Measurements from ENCODE around the gene BCL2L12. TPM values are rescaled to one million over a fixed set of nuclear protein-coding genes. Genes with fewer than 3 reads are reported as not detected.

BCL2L12 gene
- total RNA-seq, 1 donor from 2014 or later = 2.4 TPM

DNA sequence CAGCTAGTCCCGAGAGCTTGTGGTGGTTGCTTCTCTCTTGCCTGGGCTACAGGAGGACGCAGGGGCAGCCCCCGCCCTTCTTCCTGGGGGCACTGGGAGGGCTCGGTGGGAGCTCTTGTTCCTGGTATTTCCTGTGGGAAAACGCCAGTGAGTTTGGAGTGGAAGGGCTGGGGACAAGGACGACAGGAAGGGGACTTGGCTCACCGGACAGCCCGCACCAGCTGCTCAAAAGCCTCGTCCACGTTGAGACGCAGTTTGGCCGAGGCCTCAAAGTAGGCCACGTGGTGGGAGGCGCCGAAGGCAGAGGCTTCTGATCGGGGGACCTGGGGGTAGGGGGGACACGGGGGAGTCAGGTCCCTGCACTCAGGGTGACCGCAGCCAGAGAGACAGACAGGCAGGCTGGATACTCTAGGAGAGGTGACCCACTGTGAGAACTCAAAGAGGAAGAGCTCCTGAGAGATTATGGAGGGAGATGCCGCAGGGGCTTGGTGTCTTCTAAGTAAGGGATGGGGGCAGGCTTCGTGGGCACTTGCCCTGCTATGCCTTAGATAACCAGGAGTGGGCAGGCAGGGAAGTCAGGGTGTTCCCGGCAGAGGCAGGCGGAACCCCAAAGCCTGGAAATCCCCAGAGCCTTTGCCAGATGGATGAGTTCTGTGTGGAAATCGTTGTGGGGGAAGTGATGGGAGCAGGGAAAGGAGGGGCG, 30.1 kb upstream of the BCL2L12 start:
- no peak for FAIRE-seq
- TF ChIP-seq, protein P1, sequence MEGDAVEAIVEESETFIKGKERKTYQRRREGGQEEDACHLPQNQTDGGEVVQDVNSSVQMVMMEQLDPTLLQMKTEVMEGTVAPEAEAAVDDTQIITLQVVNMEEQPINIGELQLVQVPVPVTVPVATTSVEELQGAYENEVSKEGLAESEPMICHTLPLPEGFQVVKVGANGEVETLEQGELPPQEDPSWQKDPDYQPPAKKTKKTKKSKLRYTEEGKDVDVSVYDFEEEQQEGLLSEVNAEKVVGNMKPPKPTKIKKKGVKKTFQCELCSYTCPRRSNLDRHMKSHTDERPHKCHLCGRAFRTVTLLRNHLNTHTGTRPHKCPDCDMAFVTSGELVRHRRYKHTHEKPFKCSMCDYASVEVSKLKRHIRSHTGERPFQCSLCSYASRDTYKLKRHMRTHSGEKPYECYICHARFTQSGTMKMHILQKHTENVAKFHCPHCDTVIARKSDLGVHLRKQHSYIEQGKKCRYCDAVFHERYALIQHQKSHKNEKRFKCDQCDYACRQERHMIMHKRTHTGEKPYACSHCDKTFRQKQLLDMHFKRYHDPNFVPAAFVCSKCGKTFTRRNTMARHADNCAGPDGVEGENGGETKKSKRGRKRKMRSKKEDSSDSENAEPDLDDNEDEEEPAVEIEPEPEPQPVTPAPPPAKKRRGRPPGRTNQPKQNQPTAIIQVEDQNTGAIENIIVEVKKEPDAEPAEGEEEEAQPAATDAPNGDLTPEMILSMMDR (IDR thresholded peaks at IDR 0.05; ENCODE audit: insufficient read depth, low read length, severe bottlenecking) = no peak
- DNase-seq (ENCODE audit: low read depth) = no peak
- peaks cover 8% of the 10 kb centered on the region for H3K36me3 ChIP-seq (ENCODE audit: control insufficient read depth, insufficient read depth, low read length)
- H3K27me3 ChIP-seq (ENCODE audit: control insufficient read depth, insufficient read depth, low read length) = no peaks in the 10 kb centered on the region
- no peak overlapping the region for H3K4me3 ChIP-seq (ENCODE audit: low read depth, low read length)

DNA sequence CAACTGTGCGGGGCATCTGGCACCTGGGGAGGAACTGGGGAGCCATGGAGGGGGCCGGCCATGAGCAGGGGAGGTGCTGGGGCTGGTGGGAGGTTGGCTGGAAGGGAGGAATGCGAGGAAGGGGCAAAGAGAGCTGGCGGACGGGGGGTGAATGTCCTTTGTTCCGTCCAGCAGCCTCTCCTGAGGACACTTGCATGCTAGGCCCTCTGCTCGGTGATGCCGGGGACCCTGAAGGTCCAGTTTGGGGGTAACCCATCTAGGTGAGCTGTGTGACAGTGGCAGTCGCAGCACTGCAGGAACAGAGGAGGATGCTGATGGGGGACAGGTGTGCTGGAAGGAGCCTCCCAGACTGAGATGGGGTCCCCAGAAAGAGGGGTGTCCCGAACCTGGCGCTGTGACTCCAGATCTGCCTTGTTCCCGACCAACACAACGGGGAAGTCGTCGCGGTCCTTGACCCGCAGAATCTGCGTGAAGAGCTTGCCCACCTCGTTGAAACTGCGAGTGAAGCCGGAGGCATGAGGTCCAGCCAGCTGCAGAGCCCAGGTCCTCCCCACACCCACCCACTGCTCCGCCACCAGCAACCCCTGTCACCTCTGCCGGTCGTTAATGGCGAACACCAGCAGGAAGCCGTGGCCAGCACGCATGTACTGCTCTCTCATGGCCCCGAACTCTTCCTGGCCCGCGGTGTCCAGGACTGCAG, 29.4 kb upstream of the BCL2L12 start:
- TF ChIP-seq, protein P1 (IDR thresholded peaks at IDR 0.05; ENCODE audit: insufficient read depth, low read length, severe bottlenecking) = no peak
- Histone ChIP-seq H3K27me3 (ENCODE audit: control insufficient read depth, insufficient read depth, low read length) (no peaks in the 10 kb centered on the region), H3K36me3 (ENCODE audit: control insufficient read depth, insufficient read depth, low read length) (peaks cover 8% of the 10 kb centered on the region), H3K4me3 (ENCODE audit: low read depth, low read length) (no peak overlapping the region)
- DNase-seq (ENCODE audit: low read depth) = no peak
- no peak for FAIRE-seq

DNA sequence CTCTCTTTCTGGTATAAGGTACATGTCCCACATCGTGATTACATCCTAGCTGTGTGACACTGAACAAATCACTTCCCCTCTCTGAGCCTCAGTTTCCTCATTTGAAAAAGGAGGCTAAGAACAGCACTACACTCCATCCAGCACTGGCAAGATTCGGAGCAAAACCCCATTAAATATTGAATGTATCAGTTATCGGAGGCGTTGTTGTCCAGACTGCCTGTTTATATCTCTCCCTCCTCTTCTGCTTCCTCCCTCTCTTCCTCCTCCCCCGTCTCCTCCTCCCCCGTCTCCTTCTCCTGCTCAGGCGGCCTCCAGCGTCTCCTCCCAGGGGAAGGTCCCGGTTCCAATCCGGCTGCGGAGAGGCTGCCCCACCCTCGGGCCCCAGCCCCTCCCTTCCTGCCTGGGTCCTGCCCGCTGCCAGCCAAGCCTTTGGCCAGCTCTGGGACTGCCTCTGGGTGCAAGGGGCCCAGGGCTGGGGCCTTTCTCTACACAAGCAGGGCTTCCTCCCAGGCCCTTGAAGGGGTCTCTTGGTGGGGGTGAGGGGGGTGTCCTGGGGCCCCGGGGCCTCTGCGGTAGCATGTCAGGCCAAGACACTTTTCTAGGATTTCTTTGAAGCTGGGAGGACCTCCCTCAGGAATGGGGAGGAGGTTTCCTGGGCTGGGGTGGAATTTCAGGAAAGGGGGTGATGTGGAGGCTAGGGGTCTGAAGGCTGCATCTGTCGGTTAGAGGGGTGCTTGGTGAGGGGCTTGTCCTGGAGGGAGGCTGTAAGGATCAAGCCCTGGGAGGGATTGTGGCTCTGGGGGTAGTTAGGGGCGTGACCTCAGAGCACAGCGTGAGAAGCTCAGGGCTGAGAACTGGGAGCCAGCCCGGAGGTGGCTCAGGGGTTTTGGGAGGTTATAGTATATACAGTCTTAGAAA, 27.7 kb upstream of the BCL2L12 start:
- Histone ChIP-seq H3K36me3 (ENCODE audit: control insufficient read depth, insufficient read depth, low read length) (peaks cover 8% of the 10 kb centered on the region), H3K27me3 (ENCODE audit: control insufficient read depth, insufficient read depth, low read length) (no peaks in the 10 kb centered on the region), H3K4me3 (ENCODE audit: low read depth, low read length) (peak overlapping the region; percentile 73)
- DNase-seq (ENCODE audit: low read depth) (peak; percentile 74), FAIRE-seq (no peak)
- TF ChIP-seq, protein P1 (IDR thresholded peaks at IDR 0.05; ENCODE audit: insufficient read depth, low read length, severe bottlenecking) = no peak

DNA sequence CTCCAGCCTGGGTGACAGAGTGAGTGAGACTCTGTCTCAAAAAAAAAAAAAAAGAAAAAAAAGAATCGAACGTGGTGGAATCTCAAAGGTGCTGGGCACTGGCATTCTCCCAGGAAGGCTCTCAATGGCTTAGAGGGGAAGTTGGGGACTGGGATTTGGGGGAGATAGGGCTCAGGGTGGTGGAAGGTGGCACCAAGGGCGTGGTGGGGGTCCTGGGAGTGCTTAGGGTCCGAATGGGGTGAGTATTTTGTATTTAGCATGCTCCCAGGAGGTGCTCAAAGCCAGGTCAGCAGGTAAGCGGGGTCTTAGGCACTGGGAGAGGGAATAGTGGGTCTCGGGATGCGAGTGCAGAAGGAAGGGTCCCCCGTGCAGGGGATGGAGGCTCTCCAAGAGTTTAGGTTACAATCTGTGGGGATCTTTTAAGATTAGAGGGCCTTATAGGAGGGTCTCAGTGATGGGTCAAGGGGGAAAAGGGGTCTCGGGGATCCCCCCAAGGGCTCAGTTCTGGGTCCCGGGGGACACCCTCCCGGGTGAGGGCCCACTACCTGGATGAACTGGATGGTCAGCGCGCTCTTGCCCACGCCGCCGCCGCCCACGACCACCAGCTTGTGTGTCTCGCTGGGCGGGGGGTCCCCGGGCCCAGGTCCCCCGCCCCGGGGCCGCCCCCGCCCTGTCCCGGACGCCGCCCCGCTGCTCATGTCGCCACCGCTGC, 26.2 kb upstream of the BCL2L12 start:
- H3K27me3 ChIP-seq (ENCODE audit: control insufficient read depth, insufficient read depth, low read length) = no peaks in the 10 kb centered on the region
- FAIRE-seq (no peak), DNase-seq (ENCODE audit: low read depth) (no peak)
- TF ChIP-seq, protein P1 (IDR thresholded peaks at IDR 0.05; ENCODE audit: insufficient read depth, low read length, severe bottlenecking) = no peak
- peaks cover 9% of the 10 kb centered on the region for H3K36me3 ChIP-seq (ENCODE audit: control insufficient read depth, insufficient read depth, low read length)
- H3K4me3 ChIP-seq (ENCODE audit: low read depth, low read length) = peak overlapping the region; percentile 73

DNA sequence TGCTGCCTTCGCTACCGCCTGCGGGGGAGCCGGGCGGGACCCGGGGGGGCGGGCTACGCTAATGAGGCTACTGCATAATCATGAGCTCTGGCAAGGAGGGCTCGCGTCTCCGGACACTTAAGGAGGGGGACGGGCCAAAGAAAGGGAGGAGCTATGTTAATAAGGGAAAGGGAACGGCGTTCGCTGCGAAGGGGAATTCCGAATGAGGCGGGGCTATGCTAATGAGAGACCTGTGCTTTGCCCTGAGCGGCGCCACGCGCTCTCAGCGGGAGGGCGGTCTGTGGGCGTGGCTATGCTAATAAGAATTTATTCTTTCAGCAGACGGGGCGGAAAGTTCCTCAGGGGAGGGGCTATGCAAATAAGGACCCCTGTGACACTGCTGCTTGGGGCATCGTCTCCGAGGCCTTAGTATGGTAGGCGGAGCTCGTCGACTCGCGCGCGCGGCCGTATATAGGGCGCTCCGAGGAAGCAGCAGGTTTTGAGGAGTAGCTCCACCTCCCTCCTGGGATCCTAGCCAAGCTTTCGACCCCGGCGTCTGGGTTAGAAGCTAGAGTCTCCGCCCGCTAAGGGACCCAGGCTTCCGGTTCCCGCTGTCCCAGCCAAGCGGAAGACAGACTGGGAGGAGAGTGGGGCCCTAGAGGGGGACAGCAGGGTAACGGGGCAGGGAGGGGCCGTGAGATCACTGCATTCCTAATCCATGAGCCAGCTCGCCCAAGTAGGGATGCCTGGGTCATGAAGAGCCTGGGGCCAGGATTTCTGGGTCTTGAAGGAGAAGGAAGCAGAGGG, 25.4 kb upstream of the BCL2L12 start, which contains the start of gene RRAS:
RRAS (minus strand) TSS at position 31 of the 786 bp plus-strand sequence. CDS start 45 bp downstream, outside the sequence.
- peak within 1 kb of the TSS; percentile 73 for H3K4me3 ChIP-seq (ENCODE audit: low read depth, low read length)
- FAIRE-seq (peak; percentile 73), DNase-seq (ENCODE audit: low read depth) (peak; percentile 99)
- H3K27me3 ChIP-seq (ENCODE audit: control insufficient read depth, insufficient read depth, low read length) = no peaks in the 10 kb centered on the region
- H3K36me3 ChIP-seq (ENCODE audit: control insufficient read depth, insufficient read depth, low read length) = peaks cover 10% of the 10 kb centered on the region
- TF ChIP-seq, protein P1 (IDR thresholded peaks at IDR 0.05; ENCODE audit: insufficient read depth, low read length, severe bottlenecking) = no peak
